ENCODE results near the gene PBX4. TPM values are rescaled to one million over a fixed set of nuclear protein-coding genes. Genes with fewer than 3 reads are reported as not detected.

The PBX4 gene
- polyA plus RNA-seq, 3 donors from 2014 or later = 0.57 to 0.82 TPM; not detected in 1

DNA sequence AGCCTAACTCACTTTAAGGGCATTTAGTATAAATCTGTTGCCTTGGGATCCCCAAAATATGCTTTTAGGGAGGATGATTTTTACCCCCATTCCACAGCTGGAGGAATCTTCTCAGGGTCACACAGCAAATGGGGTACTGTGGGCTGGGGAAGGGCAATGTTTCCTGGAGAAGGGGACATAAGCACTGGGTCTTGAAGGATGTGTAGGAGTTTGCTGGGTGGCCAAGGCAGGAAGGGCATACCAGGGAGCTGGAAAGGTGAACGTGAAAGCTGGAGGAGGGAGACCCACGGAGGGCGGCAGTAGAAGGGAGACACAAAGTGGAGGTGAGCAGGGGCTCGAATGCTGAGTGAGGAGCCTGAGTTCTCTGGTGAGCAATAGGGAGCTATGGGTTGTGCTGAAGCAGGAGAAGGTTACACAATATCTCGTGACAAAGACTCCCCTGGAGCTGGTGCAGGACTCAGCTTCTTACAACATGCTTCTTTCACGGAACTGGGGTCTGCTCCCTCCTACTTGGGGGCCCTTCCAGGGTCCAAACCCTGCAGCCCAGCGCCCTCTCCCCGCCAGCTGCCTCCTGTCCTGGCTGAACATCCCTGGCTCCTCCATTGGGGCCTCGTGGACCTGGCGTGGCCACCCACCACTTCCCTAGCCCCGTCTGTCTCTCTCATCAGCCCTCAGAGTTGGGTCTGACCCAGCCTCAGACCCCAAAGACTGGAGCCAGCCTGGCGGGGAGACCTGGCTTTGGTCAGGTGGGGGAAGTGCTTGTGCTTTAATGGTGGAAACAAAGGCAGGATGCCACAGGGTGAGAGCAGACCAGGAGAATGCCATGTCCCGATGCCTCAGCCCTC lies 69.3 kb downstream of the PBX4 start:
- H3K4me1 Mint-ChIP-seq = no peaks in the 10 kb centered on the region
- no peak for DNase-seq
- H3K27me3 Mint-ChIP-seq (ENCODE audit: low read depth in 3 of 3) = peaks cover 0 to 6% (median 0%) of the 10 kb centered on the region in 3 donors
- no peaks in the 10 kb centered on the region for H3K36me3 Mint-ChIP-seq
- H3K9me3 Mint-ChIP-seq = no peaks in the 10 kb centered on the region
- no peak overlapping the region for H3K27ac Mint-ChIP-seq
- H3K4me3 Mint-ChIP-seq = no peak overlapping the region

DNA sequence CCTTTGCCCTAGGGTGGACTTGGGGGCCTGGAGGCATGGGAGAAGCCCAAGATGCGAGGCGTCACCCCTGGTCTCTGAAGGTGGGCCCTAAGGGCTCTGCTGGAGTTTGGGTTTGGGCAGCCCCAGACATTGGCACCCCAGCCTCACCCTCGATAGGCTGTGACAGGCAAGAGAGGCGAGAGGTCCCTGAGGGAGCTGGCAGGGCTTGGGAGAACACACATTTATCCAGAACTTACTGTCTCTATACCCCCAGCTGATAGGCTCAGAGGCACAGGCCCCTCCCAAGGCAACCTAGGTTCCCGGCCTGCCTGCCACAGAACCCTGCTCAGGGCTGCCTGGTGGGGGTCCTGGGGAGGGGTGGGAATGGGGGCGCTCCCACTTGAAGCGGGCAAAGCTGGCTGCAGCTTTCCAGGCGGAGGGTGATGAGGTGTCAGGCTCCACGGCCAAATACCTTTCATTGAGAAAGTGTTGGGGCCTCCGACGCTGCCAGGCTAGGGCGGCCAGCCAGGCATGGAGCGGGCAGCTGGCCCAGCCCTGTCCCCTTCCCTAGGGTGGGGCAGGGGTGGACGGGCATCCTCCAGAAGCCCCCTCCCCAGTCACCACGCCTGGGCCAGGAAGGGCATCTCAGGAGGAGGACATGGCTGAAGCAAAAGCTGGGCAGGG lies 70.7 kb downstream of the PBX4 start:
- Mint-ChIP-seq H3K9me3 (no peaks in the 10 kb centered on the region), H3K4me3 (no peak overlapping the region), H3K27ac (no peak overlapping the region), H3K4me1 (no peaks in the 10 kb centered on the region), H3K36me3 (no peaks in the 10 kb centered on the region), H3K27me3 (ENCODE audit: low read depth in 3 of 3) (peaks cover 0 to 6% (median under 1%) of the 10 kb centered on the region in 3 donors)
- DNase-seq = no peak

DNA sequence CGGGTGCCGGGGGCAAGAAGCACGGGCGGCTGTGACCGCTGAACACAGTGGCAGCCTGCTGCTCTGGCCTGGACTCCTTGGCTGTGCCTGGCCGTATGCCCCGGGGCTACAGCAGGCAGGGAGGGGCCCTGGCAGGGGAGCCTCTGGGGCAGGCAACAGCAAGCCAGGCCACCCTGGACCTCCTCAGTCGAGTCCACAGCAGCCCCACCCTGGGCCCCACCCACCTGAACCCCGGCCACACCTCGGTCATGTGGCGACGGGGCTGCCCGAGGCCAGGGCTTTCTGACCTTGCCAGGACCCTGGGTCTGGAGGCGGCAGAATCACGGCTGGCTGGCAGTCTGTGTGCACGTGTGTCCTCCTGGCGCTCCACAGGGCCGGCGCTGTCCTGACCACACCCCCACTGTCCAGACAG lies 71.7 kb downstream of the PBX4 start:
- DNase-seq = no peak
- H3K27ac Mint-ChIP-seq = no peak overlapping the region
- no peaks in the 10 kb centered on the region for H3K9me3 Mint-ChIP-seq
- H3K36me3 Mint-ChIP-seq = no peaks in the 10 kb centered on the region
- H3K27me3 Mint-ChIP-seq (ENCODE audit: low read depth in 3 of 3) = peaks cover 0 to 8% (median 2%) of the 10 kb centered on the region in 3 donors
- H3K4me3 Mint-ChIP-seq = no peak overlapping the region
- H3K4me1 Mint-ChIP-seq = peaks cover 0 to 7% of the 10 kb centered on the region in 2 donors

DNA sequence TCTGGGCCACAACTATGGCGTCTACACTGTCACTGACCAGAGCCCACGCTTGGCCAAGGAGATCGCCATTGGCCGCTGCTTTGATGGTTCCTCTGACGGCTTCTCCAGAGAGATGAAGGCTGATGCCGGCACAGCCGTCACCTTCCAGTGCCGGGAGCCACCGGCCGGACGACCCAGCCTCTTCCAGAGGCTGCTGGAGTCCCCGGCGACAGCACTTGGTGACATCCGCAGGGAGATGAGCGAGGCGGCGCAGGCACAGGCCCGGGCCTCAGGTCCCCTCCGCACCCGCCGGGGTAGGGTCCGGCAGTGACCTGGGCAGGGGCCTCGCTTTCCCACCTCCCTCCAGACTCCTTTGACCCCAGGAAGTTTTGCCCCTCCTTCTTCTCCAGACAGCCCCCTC lies 72.8 kb downstream of the PBX4 start:
- H3K27ac Mint-ChIP-seq = no peak overlapping the region
- H3K4me1 Mint-ChIP-seq = peaks cover 2 to 9% of the 10 kb centered on the region in 2 donors
- H3K27me3 Mint-ChIP-seq (ENCODE audit: low read depth in 3 of 3) = peaks cover 0 to 8% (median 2%) of the 10 kb centered on the region in 3 donors
- no peak for DNase-seq
- H3K36me3 Mint-ChIP-seq = no peaks in the 10 kb centered on the region
- no peaks in the 10 kb centered on the region for H3K9me3 Mint-ChIP-seq
- no peak overlapping the region for H3K4me3 Mint-ChIP-seq

DNA sequence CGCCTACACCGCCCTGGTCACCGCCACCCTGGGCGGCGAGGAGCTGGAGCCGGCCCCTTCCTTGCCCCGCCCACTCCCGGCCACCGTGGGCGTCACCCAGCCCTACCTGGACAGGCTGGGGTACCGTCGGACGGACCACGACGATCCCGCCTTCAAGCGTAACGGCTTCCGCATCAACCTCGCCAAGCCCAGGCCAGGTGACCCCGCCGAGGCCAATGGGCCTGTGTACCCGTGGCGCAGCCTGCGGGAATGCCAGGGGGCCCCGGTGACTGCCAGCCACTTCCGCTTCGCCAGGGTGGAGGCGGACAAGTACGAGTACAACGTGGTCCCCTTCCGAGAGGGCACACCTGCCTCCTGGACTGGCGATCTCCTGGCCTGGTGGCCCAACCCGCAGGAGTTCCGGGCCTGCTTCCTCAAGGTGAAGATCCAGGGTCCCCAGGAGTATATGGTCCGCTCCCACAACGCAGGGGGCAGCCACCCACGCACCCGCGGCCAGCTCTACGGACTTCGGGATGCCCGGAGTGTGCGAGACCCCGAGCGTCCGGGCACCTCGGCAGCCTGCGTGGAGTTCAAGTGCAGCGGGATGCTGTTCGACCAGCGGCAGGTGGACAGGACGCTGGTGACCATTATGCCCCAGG lies 73.4 kb downstream of the PBX4 start:
- Mint-ChIP-seq H3K4me1 (peaks cover 6 to 12% of the 10 kb centered on the region in 2 donors), H3K4me3 (no peak overlapping the region), H3K27ac (no peak overlapping the region), H3K27me3 (ENCODE audit: low read depth in 3 of 3) (peaks cover 0 to 10% (median 2%) of the 10 kb centered on the region in 3 donors), H3K36me3 (no peaks in the 10 kb centered on the region), H3K9me3 (no peaks in the 10 kb centered on the region)
- DNase-seq = no peak

DNA sequence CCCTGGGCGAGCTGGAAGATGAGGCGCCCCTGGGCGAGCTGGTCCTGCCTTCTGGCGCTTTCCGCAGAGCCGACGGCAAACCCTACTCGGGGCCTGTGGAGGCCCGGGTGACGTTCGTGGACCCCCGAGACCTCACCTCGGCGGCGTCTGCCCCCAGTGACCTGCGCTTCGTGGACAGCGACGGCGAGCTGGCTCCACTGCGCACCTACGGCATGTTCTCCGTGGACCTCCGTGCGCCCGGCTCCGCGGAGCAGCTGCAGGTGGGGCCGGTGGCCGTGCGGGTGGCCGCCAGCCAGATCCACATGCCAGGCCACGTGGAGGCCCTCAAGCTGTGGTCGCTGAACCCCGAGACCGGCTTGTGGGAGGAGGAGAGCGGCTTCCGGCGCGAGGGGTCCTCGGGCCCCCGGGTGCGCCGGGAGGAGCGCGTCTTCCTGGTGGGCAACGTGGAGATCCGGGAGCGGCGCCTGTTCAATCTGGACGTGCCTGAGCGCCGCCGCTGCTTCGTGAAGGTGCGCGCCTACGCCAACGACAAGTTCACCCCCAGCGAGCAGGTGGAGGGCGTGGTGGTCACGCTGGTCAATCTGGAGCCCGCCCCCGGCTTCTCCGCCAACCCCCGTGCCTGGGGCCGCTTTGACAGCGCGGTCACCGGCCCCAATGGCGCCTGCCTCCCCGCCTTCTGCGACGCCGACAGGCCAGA lies 74.1 kb downstream of the PBX4 start:
- Mint-ChIP-seq H3K9me3 (no peaks in the 10 kb centered on the region), H3K36me3 (no peaks in the 10 kb centered on the region), H3K4me3 (no peak overlapping the region), H3K27ac (no peak overlapping the region), H3K27me3 (ENCODE audit: low read depth in 3 of 3) (peaks cover 2 to 8% (median 2%) of the 10 kb centered on the region in 3 donors), H3K4me1 (peaks cover 6 to 12% of the 10 kb centered on the region in 2 donors)
- no peak for DNase-seq

DNA sequence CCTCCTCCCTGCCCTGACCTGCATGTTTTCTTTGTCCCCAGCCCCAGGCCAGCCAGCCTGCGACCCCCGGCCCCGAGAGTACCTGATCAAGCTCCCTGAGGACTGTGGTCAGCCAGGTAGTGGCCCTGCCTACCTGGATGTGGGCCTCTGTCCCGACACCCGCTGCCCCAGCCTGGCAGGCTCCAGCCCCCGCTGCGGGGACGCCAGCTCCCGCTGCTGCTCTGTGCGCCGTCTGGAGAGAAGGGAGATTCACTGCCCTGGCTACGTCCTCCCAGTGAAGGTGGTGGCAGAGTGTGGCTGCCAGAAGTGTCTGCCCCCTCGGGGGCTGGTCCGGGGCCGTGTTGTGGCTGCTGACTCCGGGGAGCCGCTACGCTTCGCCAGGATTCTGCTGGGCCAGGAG lies 74.8 kb downstream of the PBX4 start:
- no peak overlapping the region for H3K27ac Mint-ChIP-seq

DNA sequence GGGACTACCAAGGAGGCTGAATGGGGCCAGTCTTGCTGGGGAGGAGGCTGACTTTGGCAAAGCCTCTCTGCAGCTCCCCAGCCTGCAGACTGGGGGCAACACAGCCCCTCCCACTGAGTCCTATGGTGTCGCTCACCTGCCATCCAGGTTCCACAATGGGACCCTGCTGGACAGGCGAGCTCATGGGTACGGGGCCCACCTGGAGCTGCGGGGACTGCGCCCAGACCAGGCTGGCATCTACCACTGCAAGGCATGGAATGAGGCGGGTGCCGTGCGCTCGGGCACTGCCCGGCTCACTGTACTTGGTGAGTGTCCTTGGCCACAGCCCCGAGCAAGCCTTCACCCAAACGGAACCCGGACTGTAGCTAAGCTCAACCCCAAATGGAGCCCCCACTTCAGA lies 75.4 kb downstream of the PBX4 start:
- Mint-ChIP-seq H3K4me3 (no peak overlapping the region), H3K4me1 (peaks cover 14 to 22% of the 10 kb centered on the region in 2 donors), H3K27me3 (ENCODE audit: low read depth in 3 of 3) (peaks cover 2 to 8% (median 4%) of the 10 kb centered on the region in 3 donors), H3K27ac (no peak overlapping the region), H3K9me3 (peaks cover 0 to 2% (median 0%) of the 10 kb centered on the region in 6 donors), H3K36me3 (no peaks in the 10 kb centered on the region)
- no peak for DNase-seq

More for the DNA sequence above, 74.8 kb downstream of the PBX4 start:
- no peak for DNase-seq
- H3K27me3 Mint-ChIP-seq (ENCODE audit: low read depth in 3 of 3) = peaks cover 2 to 8% (median 2%) of the 10 kb centered on the region in 3 donors
- peaks cover 11 to 19% of the 10 kb centered on the region in 2 donors for H3K4me1 Mint-ChIP-seq
- H3K4me3 Mint-ChIP-seq = no peak overlapping the region
- no peaks in the 10 kb centered on the region for H3K36me3 Mint-ChIP-seq
- H3K9me3 Mint-ChIP-seq = peaks cover 0 to 2% (median 0%) of the 10 kb centered on the region in 6 donors

DNA sequence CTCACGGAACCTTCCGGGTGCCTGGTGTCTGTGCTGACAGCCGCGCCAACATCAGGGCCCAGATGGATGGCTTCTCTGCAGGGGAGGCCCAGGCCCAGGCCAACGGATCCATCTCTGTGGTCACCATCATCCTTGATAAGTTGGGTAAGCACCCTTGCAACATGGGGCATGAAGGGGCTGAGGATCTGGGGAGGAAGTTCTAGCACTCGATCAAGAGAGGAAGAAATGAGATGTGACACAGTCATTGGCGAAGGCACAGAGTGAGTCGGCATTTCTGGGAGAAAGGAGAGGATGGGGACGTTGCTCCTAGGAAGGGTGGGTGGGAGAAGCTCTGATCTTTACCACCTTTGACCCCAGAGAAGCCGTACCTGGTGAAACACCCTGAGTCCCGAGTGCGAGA lies 76.0 kb downstream of the PBX4 start:
- Mint-ChIP-seq H3K4me1 (peaks cover 16 to 24% of the 10 kb centered on the region in 2 donors), H3K4me3 (peak overlapping the region in 4 of 5 donors; percentile 14 to 38 (median 23))
- DNase-seq = no peak

DNA sequence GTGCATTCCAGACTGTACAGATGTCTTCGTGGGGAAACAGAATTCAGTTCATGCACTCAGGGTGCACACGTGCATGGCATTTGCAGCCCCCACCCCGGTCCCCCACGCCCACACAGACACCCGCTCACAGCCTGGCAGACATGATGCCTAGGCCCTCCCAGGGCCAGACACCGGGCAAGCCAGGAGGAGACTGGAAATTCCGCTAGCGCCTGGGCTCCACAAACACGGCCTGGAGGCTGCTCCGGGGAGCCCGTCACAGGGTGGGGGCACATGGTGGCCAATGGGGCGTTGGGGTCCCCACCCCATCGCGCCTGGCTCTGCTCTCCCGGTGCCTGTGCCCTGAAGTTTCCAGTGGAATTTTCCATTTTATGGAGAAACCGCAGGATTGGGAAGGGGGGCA lies 76.9 kb downstream of the PBX4 start:
- peak overlapping the region in 4 of 5 donors; percentile 16 to 67 (median 43) for H3K4me3 Mint-ChIP-seq
- peaks cover 2 to 7% (median 4%) of the 10 kb centered on the region in 3 donors for H3K27me3 Mint-ChIP-seq (ENCODE audit: low read depth in 3 of 3)
- H3K9me3 Mint-ChIP-seq = peaks cover 0 to 2% (median 0%) of the 10 kb centered on the region in 6 donors
- H3K36me3 Mint-ChIP-seq = no peaks in the 10 kb centered on the region
- no peak overlapping the region for H3K27ac Mint-ChIP-seq
- no peak for DNase-seq
- H3K4me1 Mint-ChIP-seq = peaks cover 18 to 27% of the 10 kb centered on the region in 2 donors

More for the DNA sequence above, 76.0 kb downstream of the PBX4 start:
- Mint-ChIP-seq H3K36me3 (no peaks in the 10 kb centered on the region), H3K27me3 (ENCODE audit: low read depth in 3 of 3) (peaks cover 2 to 8% (median 4%) of the 10 kb centered on the region in 3 donors), H3K27ac (no peak overlapping the region), H3K9me3 (peaks cover 0 to 2% (median 0%) of the 10 kb centered on the region in 6 donors)

DNA sequence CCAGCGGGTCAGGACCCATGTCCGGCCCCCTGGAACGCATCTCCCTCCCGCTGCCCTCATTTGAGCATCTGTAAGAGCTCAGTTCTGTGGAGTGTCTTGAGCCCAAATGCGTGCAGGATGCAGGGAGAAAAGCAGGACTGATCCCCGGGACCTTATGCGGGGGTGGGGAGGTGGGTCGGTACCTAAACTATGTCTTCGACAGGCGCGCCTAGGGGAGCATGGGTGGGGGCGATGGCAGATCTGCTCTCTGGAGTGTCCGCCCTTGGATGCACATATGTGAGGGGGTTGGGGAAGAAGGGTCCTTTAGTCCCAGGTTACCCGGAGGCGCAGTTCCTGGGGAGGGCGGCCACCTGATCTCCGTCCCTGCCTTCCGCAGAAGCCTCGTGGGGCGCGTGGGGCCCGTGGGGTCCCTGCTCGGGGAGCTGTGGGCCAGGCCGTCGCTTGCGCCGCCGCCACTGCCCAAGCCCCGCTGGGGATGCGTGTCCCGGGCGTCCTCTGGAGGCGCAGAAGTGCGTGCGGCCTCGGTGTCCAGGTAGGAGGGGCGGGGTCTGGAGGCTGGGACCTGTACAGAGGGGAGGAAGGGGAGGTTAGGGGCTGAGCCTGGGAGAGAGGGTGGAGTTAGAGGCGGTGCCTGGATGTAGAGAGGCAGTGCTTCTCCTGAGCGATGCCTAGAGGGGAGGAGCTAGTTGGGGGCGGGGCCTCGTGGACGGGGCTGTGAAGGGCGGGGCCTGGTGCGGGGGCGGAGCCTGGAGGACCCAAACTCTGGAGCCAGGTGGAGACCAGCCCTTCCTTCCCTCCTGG lies 77.6 kb downstream of the PBX4 start:
- Mint-ChIP-seq H3K9me3 (peaks cover 0 to 3% (median 0%) of the 10 kb centered on the region in 6 donors), H3K4me1 (peaks cover 18 to 27% of the 10 kb centered on the region in 2 donors), H3K27me3 (ENCODE audit: low read depth in 3 of 3) (peaks cover 3 to 7% (median 4%) of the 10 kb centered on the region in 3 donors), H3K36me3 (no peaks in the 10 kb centered on the region), H3K4me3 (peak overlapping the region; percentile 70 to 78 (median 74)), H3K27ac (no peak overlapping the region)
- peak; percentile 39 to 54 (median 54) for DNase-seq

DNA sequence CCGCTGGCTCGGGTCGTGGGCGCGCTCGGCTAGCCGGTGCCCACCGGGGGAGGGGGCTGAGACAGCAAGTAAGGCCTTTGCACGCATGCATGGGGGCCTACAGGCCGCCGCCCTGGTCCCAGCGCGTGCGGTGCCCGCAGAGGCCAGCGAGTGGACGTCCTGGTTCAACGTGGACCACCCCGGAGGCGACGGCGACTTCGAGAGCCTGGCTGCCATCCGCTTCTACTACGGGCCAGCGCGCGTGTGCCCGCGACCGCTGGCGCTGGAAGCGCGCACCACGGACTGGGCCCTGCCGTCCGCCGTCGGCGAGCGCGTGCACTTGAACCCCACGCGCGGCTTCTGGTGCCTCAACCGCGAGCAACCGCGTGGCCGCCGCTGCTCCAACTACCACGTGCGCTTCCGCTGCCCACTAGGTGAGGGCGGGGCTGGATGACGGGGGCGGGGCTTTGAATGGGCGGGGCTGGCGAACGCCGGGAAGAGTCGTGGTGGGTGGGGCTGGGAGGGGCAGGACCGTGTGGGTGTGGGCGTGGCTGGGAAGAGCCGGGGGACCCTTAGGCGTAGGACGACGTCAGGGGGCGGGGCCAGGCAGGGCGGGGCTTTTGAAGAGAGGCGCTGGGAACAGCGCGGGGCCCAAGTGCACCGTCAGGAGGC lies 78.3 kb downstream of the PBX4 start:
- peaks cover 18 to 27% of the 10 kb centered on the region in 2 donors for H3K4me1 Mint-ChIP-seq
- peak overlapping the region; percentile 70 to 78 (median 74) for H3K4me3 Mint-ChIP-seq
- H3K27me3 Mint-ChIP-seq (ENCODE audit: low read depth in 3 of 3) = peaks cover 3 to 7% (median 4%) of the 10 kb centered on the region in 3 donors
- DNase-seq = peak; percentile 35 to 47 (median 38)
- peaks cover 0 to 3% (median 0%) of the 10 kb centered on the region in 6 donors for H3K9me3 Mint-ChIP-seq
- no peak overlapping the region for H3K27ac Mint-ChIP-seq
- no peaks in the 10 kb centered on the region for H3K36me3 Mint-ChIP-seq

All from immature natural killer cell (primary cell).